Activated T-cell treated with anti-CD3 and anti-CD28 coated beads, Interleukin-2, amount 50 U/mL, for 72 hours (primary cell): Measurements from ENCODE around the gene ERFL. TPM values are rescaled to one million over a fixed set of nuclear protein-coding genes. Genes with fewer than 3 reads are reported as not detected.

Experiments used
- ATAC-seq, 2 donors: fragments of 150-1000 bp; cut with Tn5 transposase; replicated peaks in 1 of 2; 2 replicates each; pipeline ENCODE4 v1.10.0; 2021; ENCODE audit warnings: moderate library complexity in 2 of 2, mild to moderate bottlenecking in 1 of 2
- DNase-seq, 2 donors: peaks; one replicate each; pipeline ENCODE4 v3.0.0; 2021 to 2022; ENCODE audit warnings: mixed read lengths in 1 of 2
- H3K27ac Mint-ChIP-seq: one replicate; pipeline ENCODE4 v1.8.0; 2022; ENCODE audit warnings: mild to moderate bottlenecking, moderate library complexity, mixed read lengths
- H3K27me3 Mint-ChIP-seq: one replicate; pipeline ENCODE4 v1.8.0; 2022; ENCODE audit warnings: low read depth, mixed read lengths
- H3K36me3 Mint-ChIP-seq, 2 donors: one replicate each; pipeline ENCODE4 v1.8.0; 2022; ENCODE audit warnings: mixed read lengths in 2 of 2, mild to moderate bottlenecking in 1 of 2; ENCODE audit not compliant: insufficient read depth in 2 of 2
- H3K4me1 Mint-ChIP-seq: one replicate; pipeline ENCODE4 v1.8.0; 2022; ENCODE audit warnings: low read depth, mixed read lengths
- H3K4me3 Mint-ChIP-seq, 2 donors: one replicate each; pipeline ENCODE4 v1.8.0; 2022; ENCODE audit warnings: mild to moderate bottlenecking in 2 of 2, mixed read lengths in 2 of 2, moderate library complexity in 2 of 2
- H3K9me3 Mint-ChIP-seq, 2 donors: one replicate each; pipeline ENCODE4 v1.8.0; 2022; ENCODE audit warnings: mixed read lengths in 2 of 2
- total RNA-seq, 2 donors: library from RNA; stranded (reverse); gene quantifications; one replicate each; pipeline ENCODE4 v1.2.3, GENCODE V29; 2022

Gene ERFL
- total RNA-seq, 2 donors from 2014 or later: 3.3 to 4.1 TPM

DNA sequence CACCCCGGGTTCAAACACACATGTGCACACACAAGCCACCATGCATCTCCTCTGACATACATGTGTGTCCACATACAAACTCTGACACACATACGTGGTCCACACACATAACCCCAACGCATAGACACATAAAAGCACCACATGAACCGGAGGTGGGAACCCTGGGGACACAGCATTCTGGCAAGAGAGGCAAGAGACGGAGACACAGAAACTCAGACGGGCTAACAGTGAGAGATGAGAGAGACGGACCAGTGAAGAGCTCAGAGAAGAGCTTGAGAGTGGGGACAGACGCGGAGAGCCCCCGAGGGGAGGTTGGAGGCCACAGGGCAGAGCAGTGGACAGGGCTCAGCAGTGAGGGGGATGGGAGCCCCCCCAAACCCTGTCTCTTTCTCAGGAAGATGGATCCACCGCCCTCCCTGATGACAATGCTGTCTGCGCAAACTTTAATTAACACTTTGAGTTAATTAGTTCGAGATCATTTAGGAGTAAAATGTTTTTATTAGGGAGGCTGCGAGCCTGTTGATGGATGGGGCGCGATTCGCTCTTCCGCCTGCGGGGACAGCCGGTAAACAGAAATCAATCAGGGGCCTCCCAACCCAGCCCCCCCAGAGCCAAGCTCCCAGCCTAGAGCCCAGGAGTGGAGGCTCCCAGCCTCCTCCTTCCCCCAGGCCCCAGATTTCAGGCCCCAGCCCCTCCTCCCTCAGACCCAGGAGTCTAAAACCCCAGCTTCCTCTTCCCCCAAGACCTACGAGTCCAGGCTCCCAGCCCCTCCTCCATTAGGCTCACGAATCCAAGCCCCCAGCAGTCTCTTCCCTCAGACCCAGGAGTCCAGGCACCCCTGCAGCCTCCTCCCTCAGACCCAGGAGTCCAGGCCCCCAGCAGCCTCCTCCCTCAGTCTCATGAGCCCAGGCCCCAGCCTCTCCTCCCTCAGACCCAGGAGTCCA lies 9.5 kb upstream of the ERFL start:
- DNase-seq (no peak), ATAC-seq (no peak)
- Mint-ChIP-seq H3K27ac (no peak overlapping the region), H3K4me1 (peaks cover 53% of the 10 kb centered on the region), H3K36me3 (no peaks in the 10 kb centered on the region), H3K9me3 (no peaks in the 10 kb centered on the region), H3K27me3 (peaks cover 19% of the 10 kb centered on the region), H3K4me3 (peak overlapping the region in 1 of 2 donors; percentile 1)

DNA sequence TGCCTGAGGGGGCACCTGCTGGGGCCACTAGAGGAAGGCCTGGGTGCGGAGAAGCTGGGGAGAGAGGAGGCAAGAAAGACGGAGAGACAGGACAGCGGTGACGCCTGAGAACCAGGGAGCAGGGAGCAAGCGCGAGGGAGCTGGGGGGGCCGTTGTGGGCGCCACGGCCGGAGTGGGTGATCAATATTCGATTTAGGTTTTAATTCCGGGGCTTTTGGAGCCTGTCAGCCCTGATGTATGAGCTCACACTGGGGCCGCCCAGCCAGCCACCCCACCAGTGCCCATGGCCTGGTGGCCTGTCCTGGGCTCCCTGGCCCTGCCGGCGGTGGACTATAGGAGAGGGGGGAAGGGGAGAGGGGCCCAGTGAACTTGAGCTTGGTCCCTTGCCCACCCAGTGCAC lies 8.7 kb upstream of the ERFL start:
- no peak overlapping the region for H3K27ac Mint-ChIP-seq
- ATAC-seq: no peak
- H3K4me1 Mint-ChIP-seq: peaks cover 50% of the 10 kb centered on the region
- no peaks in the 10 kb centered on the region for H3K9me3 Mint-ChIP-seq
- peak overlapping the region; percentile 14 to 20 for H3K4me3 Mint-ChIP-seq
- no peak for DNase-seq
- peaks cover 19% of the 10 kb centered on the region for H3K27me3 Mint-ChIP-seq
- H3K36me3 Mint-ChIP-seq: no peaks in the 10 kb centered on the region

DNA sequence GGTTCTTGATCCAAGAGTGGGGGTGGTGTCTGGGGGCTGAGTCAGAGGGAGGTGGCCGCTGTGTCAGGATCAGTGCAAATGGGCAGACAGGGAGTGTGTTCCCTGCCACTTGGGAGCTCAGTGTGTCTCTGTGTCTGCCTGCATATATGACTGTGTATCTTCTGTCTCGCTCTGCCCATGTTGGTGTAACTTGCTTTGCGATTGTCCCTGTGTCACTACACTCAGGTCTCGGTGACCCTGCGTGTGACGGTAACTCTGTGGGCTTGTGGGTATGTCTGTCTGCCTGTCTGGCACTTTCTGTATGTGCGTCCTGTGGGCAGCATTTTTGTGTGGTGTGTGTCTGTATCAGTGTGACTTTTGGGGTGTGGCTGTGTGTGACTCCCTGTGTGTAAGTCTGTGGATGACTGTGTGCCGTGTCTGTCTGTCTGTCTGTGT lies 8.2 kb upstream of the ERFL start:
- DNase-seq (peak; percentile 53 to 55), ATAC-seq (peak; percentile 65 to 66)
- peaks cover 45% of the 10 kb centered on the region for H3K4me1 Mint-ChIP-seq
- H3K36me3 Mint-ChIP-seq: no peaks in the 10 kb centered on the region
- H3K27ac Mint-ChIP-seq: no peak overlapping the region
- H3K4me3 Mint-ChIP-seq: peak overlapping the region; percentile 14 to 20
- no peaks in the 10 kb centered on the region for H3K9me3 Mint-ChIP-seq
- peaks cover 14% of the 10 kb centered on the region for H3K27me3 Mint-ChIP-seq

DNA sequence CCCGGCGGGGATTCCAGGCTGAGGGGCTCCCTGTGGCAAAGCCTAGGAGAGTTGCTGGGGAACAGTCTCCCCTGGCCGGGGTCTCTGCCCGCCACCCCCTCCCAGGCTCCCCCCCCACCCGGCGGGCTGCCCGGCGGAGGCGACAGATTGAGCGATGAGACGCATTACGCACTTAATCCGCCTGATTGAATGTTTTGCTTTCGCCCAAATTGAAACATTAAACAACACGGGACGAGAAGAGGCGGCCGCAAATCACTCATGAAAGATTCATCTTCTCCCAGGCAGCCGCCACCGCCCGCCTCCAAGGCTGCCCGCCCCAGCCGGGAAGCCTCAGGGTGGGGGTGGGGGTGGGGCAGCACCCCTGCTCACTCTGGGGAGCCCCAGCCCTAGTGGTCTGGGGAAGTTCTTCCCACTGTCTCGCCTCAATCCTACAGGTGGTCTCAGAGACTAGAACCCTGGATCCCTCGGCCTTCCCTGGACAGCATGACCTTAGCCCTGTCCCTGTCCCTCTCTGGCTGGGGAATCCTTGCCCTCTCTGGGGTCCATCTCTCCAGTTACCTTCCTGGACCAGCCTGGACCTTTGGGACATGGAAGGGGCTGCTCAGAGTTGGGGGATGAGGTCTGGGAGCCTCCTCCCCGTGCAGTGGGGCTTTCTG lies 7.6 kb upstream of the ERFL start:
- no peaks in the 10 kb centered on the region for H3K36me3 Mint-ChIP-seq
- peaks cover 41% of the 10 kb centered on the region for H3K4me1 Mint-ChIP-seq
- ATAC-seq: peak in 1 of 2 donors; percentile 8
- DNase-seq: no peak
- peaks cover 10% of the 10 kb centered on the region for H3K27me3 Mint-ChIP-seq
- H3K27ac Mint-ChIP-seq: no peak overlapping the region
- no peaks in the 10 kb centered on the region for H3K9me3 Mint-ChIP-seq
- peak overlapping the region in 1 of 2 donors; percentile 63 for H3K4me3 Mint-ChIP-seq

DNA sequence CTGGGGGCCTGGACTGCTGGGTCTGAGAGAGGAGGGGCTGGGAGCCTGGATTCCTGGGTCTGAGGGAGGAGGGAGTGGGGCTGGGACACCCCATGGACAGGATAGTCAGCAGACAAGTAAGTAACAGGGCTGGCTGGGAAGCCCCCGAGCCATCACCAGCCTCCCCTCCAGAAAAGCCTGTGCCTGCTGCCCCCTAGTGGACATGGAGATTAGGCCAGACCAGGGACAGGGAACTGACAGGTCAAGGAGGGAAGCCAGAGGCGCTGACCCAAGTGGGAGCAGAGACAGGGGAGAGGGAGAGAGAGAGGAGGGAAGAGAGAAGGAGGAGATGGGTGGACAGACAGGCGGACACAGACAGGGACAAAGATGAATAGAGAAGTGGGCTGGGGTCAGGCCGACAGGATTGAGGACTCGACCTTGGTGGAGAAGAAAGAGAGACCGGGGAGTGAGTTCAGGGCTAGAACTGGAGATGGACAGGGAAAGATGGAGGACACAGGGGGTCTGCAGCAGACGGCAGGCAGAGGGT lies 6.7 kb upstream of the ERFL start:
- H3K27ac Mint-ChIP-seq: peak overlapping the region; percentile 12
- H3K27me3 Mint-ChIP-seq: peaks cover 10% of the 10 kb centered on the region
- no peaks in the 10 kb centered on the region for H3K36me3 Mint-ChIP-seq
- peak; percentile 71 to 82 for ATAC-seq
- peaks cover 48% of the 10 kb centered on the region for H3K4me1 Mint-ChIP-seq
- peak; percentile 84 to 90 for DNase-seq
- H3K9me3 Mint-ChIP-seq: no peaks in the 10 kb centered on the region
- H3K4me3 Mint-ChIP-seq: peak overlapping the region; percentile 38 to 63

- DNase-seq (no peak), ATAC-seq (no peak)
- peaks cover 0 to 2% of the 10 kb centered on the region in 2 donors for H3K36me3 Mint-ChIP-seq
- no peaks in the 10 kb centered on the region for H3K9me3 Mint-ChIP-seq
- H3K4me3 Mint-ChIP-seq: no peak overlapping the region
- peaks cover 58% of the 10 kb centered on the region for H3K4me1 Mint-ChIP-seq
- peak overlapping the region; percentile 61 for H3K27ac Mint-ChIP-seq
- H3K27me3 Mint-ChIP-seq: peaks cover 10% of the 10 kb centered on the region
Observed at GRCh38 chr19:41933693-41934426, 5.6 kb upstream of the ERFL start.

DNA sequence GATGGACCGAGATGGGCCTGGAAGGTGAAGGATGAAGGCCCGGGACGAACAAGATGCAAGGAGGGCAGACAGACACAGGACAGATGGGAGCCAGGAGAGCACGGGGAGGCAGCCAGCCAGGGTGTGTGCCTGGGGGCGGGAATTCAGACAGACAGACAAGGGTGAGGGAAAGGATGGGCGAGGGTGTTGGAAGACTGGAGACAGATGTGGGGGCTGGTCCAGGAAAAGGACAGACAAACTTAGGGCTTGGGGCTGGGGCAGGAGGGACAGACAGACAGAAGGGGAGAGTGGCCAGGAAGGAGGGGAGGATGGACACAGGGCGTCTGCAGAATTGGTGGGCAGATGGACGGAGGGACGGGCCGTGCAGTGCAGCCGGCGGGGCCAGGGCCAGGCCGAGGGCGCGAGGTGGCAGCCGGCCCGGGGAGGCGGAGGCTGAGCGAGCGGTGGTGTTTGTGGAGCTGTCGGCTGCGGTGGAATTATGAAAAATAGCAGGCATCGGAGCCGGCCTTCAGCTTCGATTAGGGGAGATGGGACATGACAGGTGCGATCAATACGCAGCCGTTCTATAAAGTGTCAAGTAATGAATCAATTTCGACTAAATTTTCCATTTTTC lies 4.6 kb upstream of the ERFL start:
- Mint-ChIP-seq H3K36me3 (peaks cover 0 to 4% of the 10 kb centered on the region in 2 donors), H3K27me3 (peaks cover 10% of the 10 kb centered on the region), H3K9me3 (no peaks in the 10 kb centered on the region), H3K4me1 (peaks cover 61% of the 10 kb centered on the region), H3K4me3 (no peak overlapping the region), H3K27ac (no peak overlapping the region)
- no peak for ATAC-seq
- DNase-seq: no peak

- Mint-ChIP-seq H3K36me3 (peaks cover 0 to 4% of the 10 kb centered on the region in 2 donors), H3K9me3 (no peaks in the 10 kb centered on the region), H3K4me3 (no peak overlapping the region), H3K27me3 (peaks cover 10% of the 10 kb centered on the region), H3K27ac (no peak overlapping the region), H3K4me1 (peaks cover 56% of the 10 kb centered on the region)
- no peak for ATAC-seq
- no peak for DNase-seq
Observed at GRCh38 chr19:41932259-41932719, 4.0 kb upstream of the ERFL start.

GRCh38 chr19:41930926-41931592 lies 2.8 kb upstream of the ERFL start:
- no peak for ATAC-seq
- Mint-ChIP-seq H3K36me3 (peaks cover 0 to 4% of the 10 kb centered on the region in 2 donors), H3K4me1 (peaks cover 46% of the 10 kb centered on the region), H3K4me3 (no peak overlapping the region), H3K27me3 (peaks cover 10% of the 10 kb centered on the region), H3K9me3 (no peaks in the 10 kb centered on the region), H3K27ac (no peak overlapping the region)
- no peak for DNase-seq

- Mint-ChIP-seq H3K27me3 (peaks cover 7% of the 10 kb centered on the region), H3K4me3 (peak overlapping the region in 1 of 2 donors; percentile 82), H3K36me3 (peaks cover 0 to 4% of the 10 kb centered on the region in 2 donors), H3K4me1 (peaks cover 42% of the 10 kb centered on the region), H3K9me3 (no peaks in the 10 kb centered on the region), H3K27ac (no peak overlapping the region)
- DNase-seq (no peak), ATAC-seq (no peak)
Observed at GRCh38 chr19:41930322-41930722, 2.1 kb upstream of the ERFL start.

DNA sequence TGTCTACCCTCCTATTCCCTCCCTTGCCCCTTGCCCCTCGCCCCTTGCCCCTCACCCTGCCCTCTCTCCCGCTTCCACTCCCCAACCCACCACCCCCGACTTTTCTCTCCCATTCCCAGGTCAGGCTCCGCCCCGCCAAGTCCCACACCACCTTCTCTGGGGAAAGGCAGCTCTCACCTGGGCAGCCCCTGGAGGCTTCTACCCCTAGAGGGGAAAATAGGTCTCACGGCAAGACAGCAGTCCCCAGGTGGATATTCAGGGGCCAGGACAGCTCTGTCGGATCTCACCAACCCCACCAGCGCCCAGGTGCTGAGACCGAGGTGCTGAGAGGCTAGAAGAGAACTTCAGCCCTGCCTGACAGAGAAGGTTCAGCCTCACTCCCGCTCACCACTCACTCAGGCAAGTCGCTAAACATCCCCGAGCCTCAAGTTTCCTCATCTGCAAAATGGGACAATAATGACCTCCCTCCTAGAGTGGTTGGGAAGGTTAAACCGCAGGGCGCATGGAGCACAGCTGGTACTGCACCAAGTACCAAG lies 1.4 kb upstream of the ERFL start:
- DNase-seq: no peak
- Mint-ChIP-seq H3K36me3 (peaks cover 0 to 4% of the 10 kb centered on the region in 2 donors), H3K4me1 (peaks cover 35% of the 10 kb centered on the region)

More for the DNA sequence above, 1.4 kb upstream of the ERFL start:
- Mint-ChIP-seq H3K27ac (no peak overlapping the region), H3K4me3 (peak overlapping the region; percentile 82 to 83), H3K9me3 (no peaks in the 10 kb centered on the region), H3K27me3 (no peaks in the 10 kb centered on the region)
- no peak for ATAC-seq
